CD14-positive monocyte (primary cell): ENCODE data around the gene ATP8A1. TPM values are rescaled to one million over a fixed set of nuclear protein-coding genes. Genes with fewer than 3 reads are reported as not detected.

Experiments
- DNase-seq, 3 donors: peaks; one replicate each; pipeline ENCODE4 v3.0.0-alpha.2; 2011 to 2022
- H2AFZ ChIP-seq: 2 replicates; pipeline ENCODE4 v1.6.0; 2012; ENCODE audit warnings: mild to moderate bottlenecking, low read depth, low read length, inconsistent platforms; ENCODE audit not compliant: insufficient read depth, poor library complexity, severe bottlenecking
- H3K27ac ChIP-seq, 2 donors: 1 replicate in 1 of 2; 2 replicates in 1 of 2; pipeline ENCODE4 v1.5.1; 2012 to 2013; ENCODE audit warnings: low read length in 2 of 2, control low read depth in 1 of 2, inconsistent platforms in 1 of 2, low read depth in 1 of 2, mild to moderate bottlenecking in 1 of 2
- H3K27me3 ChIP-seq, 2 donors: one replicate each; pipeline versions ENCODE4 v1.6.0 to v1.6.1; 2011 to 2013; ENCODE audit warnings: low read length in 2 of 2; ENCODE audit not compliant: control insufficient read depth in 2 of 2, insufficient read depth in 2 of 2
- H3K36me3 ChIP-seq, 2 donors: replicated peaks in 1 of 2; 1 replicate in 1 of 2; 2 replicates in 1 of 2; pipeline versions ENCODE4 v1.5.1 to v1.6.1; 2012 to 2013; ENCODE audit warnings: low read length in 2 of 2, control low read depth in 1 of 2, inconsistent platforms in 1 of 2, mild to moderate bottlenecking in 1 of 2; ENCODE audit not compliant: insufficient read depth in 2 of 2, control insufficient read depth in 1 of 2
- H3K4me1 ChIP-seq, 2 donors: 1 replicate in 1 of 2; 2 replicates in 1 of 2; pipeline versions ENCODE4 v1.5.1 to v1.6.1; 2012 to 2013; ENCODE audit warnings: low read length in 2 of 2, control low read depth in 1 of 2, inconsistent platforms in 1 of 2, mild to moderate bottlenecking in 1 of 2, moderate library complexity in 1 of 2; ENCODE audit not compliant: insufficient read depth in 2 of 2, control insufficient read depth in 1 of 2
- H3K4me2 ChIP-seq: replicated peaks from 2 replicates; pipeline ENCODE3; 2012; ENCODE audit warnings: low read length, moderate library complexity, mild to moderate bottlenecking; ENCODE audit not compliant: poor library complexity, severe bottlenecking; ENCODE audit errors: extremely low read depth
- H3K4me3 ChIP-seq, 3 experiments: fragments of 200-600 bp in 1 of 3; sonication (generic) in 1 of 3; replicated peaks in 1 of 3; 1 replicate in 2 of 3; 2 replicates in 1 of 3; pipeline ENCODE4 v1.5.1; 2011 to 2013; ENCODE audit warnings: low read length in 3 of 3, mild to moderate bottlenecking in 3 of 3, control low read depth in 2 of 3, low read depth in 2 of 3, inconsistent platforms in 1 of 3, moderate library complexity in 1 of 3
- H3K79me2 ChIP-seq: 2 replicates; pipeline ENCODE4 v1.6.0; 2012; ENCODE audit warnings: mild to moderate bottlenecking, control low read depth, inconsistent platforms, low read length, moderate library complexity; ENCODE audit not compliant: insufficient read depth
- H3K9ac ChIP-seq: 2 replicates; pipeline ENCODE4 v1.6.0; 2017; ENCODE audit warnings: low read length, mild to moderate bottlenecking; ENCODE audit not compliant: insufficient read depth, poor library complexity, severe bottlenecking
- H3K9me3 ChIP-seq, 2 donors: replicated peaks in 1 of 2; 1 replicate in 1 of 2; 2 replicates in 1 of 2; pipeline versions ENCODE4 v1.5.1 to v1.6.1; 2012 to 2013; ENCODE audit warnings: low read length in 2 of 2, control low read depth in 1 of 2; ENCODE audit not compliant: control insufficient read depth in 1 of 2, insufficient read depth in 1 of 2
- H4K20me1 ChIP-seq: 2 replicates; pipeline ENCODE4 v1.6.0; 2012; ENCODE audit warnings: mild to moderate bottlenecking, low read length, control low read depth, moderate library complexity; ENCODE audit not compliant: insufficient read depth
- H3K27ac Mint-ChIP-seq, 7 donors: one replicate each; pipeline ENCODE4 v1.8.0; 2020; ENCODE audit warnings: mild to moderate bottlenecking in 7 of 7, mixed read lengths in 7 of 7, moderate library complexity in 6 of 7, inconsistent platforms in 2 of 7
- H3K27me3 Mint-ChIP-seq, 3 donors: one replicate each; pipeline ENCODE4 v1.8.0; 2021 to 2022; ENCODE audit warnings: low read depth in 3 of 3, mild to moderate bottlenecking in 3 of 3, mixed read lengths in 3 of 3, moderate library complexity in 3 of 3, inconsistent platforms in 1 of 3
- H3K36me3 Mint-ChIP-seq, 2 donors: one replicate each; pipeline ENCODE4 v1.8.0; 2020; ENCODE audit warnings: mixed read lengths in 2 of 2, inconsistent platforms in 1 of 2, mild to moderate bottlenecking in 1 of 2
- H3K4me1 Mint-ChIP-seq: one replicate; pipeline ENCODE4 v1.8.0; 2020; ENCODE audit warnings: mild to moderate bottlenecking, mixed read lengths
- H3K4me3 Mint-ChIP-seq, 2 donors: one replicate each; pipeline ENCODE4 v1.8.0; 2020; ENCODE audit warnings: mild to moderate bottlenecking in 2 of 2, mixed read lengths in 2 of 2, moderate library complexity in 1 of 2
- H3K9me3 Mint-ChIP-seq, 7 donors: one replicate each; pipeline ENCODE4 v1.8.0; 2020 to 2022; ENCODE audit warnings: mixed read lengths in 7 of 7, mild to moderate bottlenecking in 6 of 7, moderate library complexity in 6 of 7, inconsistent platforms in 2 of 7
- CTCF ChIP-seq: fragments of 200-600 bp; IDR thresholded peaks from one replicate; pipeline ENCODE4 v1.8.0; 2022; ENCODE audit warnings: antibody characterized with exemption, mild to moderate bottlenecking
- WGBS: methylation state at CpG from one replicate; pipeline ENCODE4 v1.1.5; 2013; ENCODE audit warnings: missing lambda C conversion rate; ENCODE audit not compliant: insufficient coverage; 5-methylcytosine and 5-hydroxymethylcytosine counted together
- intact Hi-C, 2 donors: fragments of 100-400 bp; cut with micrococcal nuclease; formaldehyde crosslinking; loops; one replicate each; pipeline versions ENCODE4 v1.15.0 to v1.15.1; 2023
- polyA plus RNA-seq, 3 donors: library from polyadenylated mRNA; depleted of rRNA in 1 of 3; unstranded in 2 of 3; stranded (reverse) in 1 of 3; fragments of 300-500 nt in 2 of 3; fragments of >200 nt in 1 of 3; fragmentation: Illumina TruSeq in 2 of 3; gene quantifications; 1 replicate in 2 of 3; 2 replicates in 1 of 3; pipeline ENCODE4 v1.2.3, GENCODE V29; 2012 to 2021

Gene ATP8A1
- polyA plus RNA-seq, 3 donors, result 2.2 to 10.8 (median 3.2) TPM

GRCh38 chr4:42632653-42633382, 24.1 kb downstream of the ATP8A1 start:
- no peak overlapping the region for H3K4me2 ChIP-seq
- no peaks in the 10 kb centered on the region for H3K79me2 ChIP-seq
- no peaks in the 10 kb centered on the region for H3K36me3 ChIP-seq
- H3K27me3 ChIP-seq, result no peaks in the 10 kb centered on the region
- H3K4me3 ChIP-seq, result no peak overlapping the region
- no peak overlapping the region for H2AFZ ChIP-seq
- H3K27ac ChIP-seq, result no peak overlapping the region
- DNase-seq, result no peak
- peaks cover 11% of the 10 kb centered on the region for H4K20me1 ChIP-seq
- no peaks in the 10 kb centered on the region for H3K9me3 Mint-ChIP-seq
- peaks cover 36% of the 10 kb centered on the region for H3K4me1 Mint-ChIP-seq
- WGBS, result no CpG with 5 or more reads among the region's 3 CpGs
- intact Hi-C loops, result no loop called here
- no peak overlapping the region for H3K4me3 Mint-ChIP-seq
- H3K27ac Mint-ChIP-seq, result no peak overlapping the region
- no peak overlapping the region for H3K9ac ChIP-seq
- no peak for TF ChIP-seq CTCF
- H3K4me1 ChIP-seq, result peaks cover 0 to 5% of the 10 kb centered on the region in 2 donors
- no peaks in the 10 kb centered on the region for H3K36me3 Mint-ChIP-seq
- H3K9me3 ChIP-seq, result no peaks in the 10 kb centered on the region
- no peaks in the 10 kb centered on the region for H3K27me3 Mint-ChIP-seq

GRCh38 chr4:42630908-42631307, 26.0 kb downstream of the ATP8A1 start:
- Histone ChIP-seq H3K4me2 (no peak overlapping the region), H3K27me3 (no peaks in the 10 kb centered on the region), H3K27ac (no peak overlapping the region), H3K9ac (no peak overlapping the region), H3K36me3 (no peaks in the 10 kb centered on the region), H3K4me1 (no peaks in the 10 kb centered on the region), H3K79me2 (no peaks in the 10 kb centered on the region), H3K4me3 (no peak overlapping the region), H2AFZ (no peak overlapping the region), H4K20me1 (no peaks in the 10 kb centered on the region), H3K9me3 (no peaks in the 10 kb centered on the region)
- Mint-ChIP-seq H3K4me1 (peaks cover 23% of the 10 kb centered on the region), H3K27ac (no peak overlapping the region), H3K9me3 (no peaks in the 10 kb centered on the region), H3K27me3 (no peaks in the 10 kb centered on the region), H3K36me3 (no peaks in the 10 kb centered on the region), H3K4me3 (no peak overlapping the region)
- TF ChIP-seq CTCF, result no peak
- DNase-seq, result no peak
- intact Hi-C loops, result no loop called here
- WGBS, result no CpG with 5 or more reads among the region's 1 CpG
